Measurements from ENCODE around the gene ZNF354B. TPM values are rescaled to one million over a fixed set of nuclear protein-coding genes. Genes with fewer than 3 reads are reported as not detected.

Gene ZNF354B
- 17.7 TPM for total RNA-seq

GRCh38 chr5:178859625-178860521, at the start of gene ZNF354B:
Gene ZNF354B, plus strand, starts transcription at chr5:178859953. Its CDS starts 1,095 bp downstream, at chr5:178861048.
- DNase-seq (ENCODE audit: extremely low spot score in 2 of 2): peak in 1 of 2 donors; percentile 92
- peak in 1 of 2 donors; percentile 50 for TF ChIP-seq POLR2A (IDR thresholded peaks at IDR 0.05)
- TF ChIP-seq POLR2AphosphoS5 (IDR thresholded peaks at IDR 0.05; ENCODE audit: insufficient read depth in 1 of 2, low read depth in 1 of 2): peak; percentile 89 to 94
- TF ChIP-seq CTCF (IDR thresholded peaks at IDR 0.05): no peak
- Histone ChIP-seq H3K27me3 (no peaks in the 10 kb centered on the region), H3K9me3 (no peaks in the 10 kb centered on the region), H3K36me3 (peaks cover 0 to 15% of the 10 kb centered on the region in 2 donors), H3K4me3 (peak within 1 kb of the TSS; percentile 63 to 97), H3K27ac (peak within 1 kb of the TSS; percentile 78), H3K4me1 (peaks cover 35% of the 10 kb centered on the region)
- intact Hi-C loops (cut with DNase I): no loop called here

- peak in 1 of 2 donors; percentile 64 for DNase-seq (ENCODE audit: extremely low spot score in 2 of 2)
- Histone ChIP-seq H3K9me3 (no peaks in the 10 kb centered on the region), H3K27ac (no peak overlapping the region), H3K4me1 (no peaks in the 10 kb centered on the region), H3K4me3 (no peak overlapping the region), H3K36me3 (no peaks in the 10 kb centered on the region), H3K27me3 (no peaks in the 10 kb centered on the region)
- TF ChIP-seq POLR2AphosphoS5 (IDR thresholded peaks at IDR 0.05; ENCODE audit: insufficient read depth in 1 of 2, low read depth in 1 of 2): no peak
- intact Hi-C loops (cut with DNase I): no loop called here
These were observed 42.2 kb upstream of the ZNF354B start for GRCh38 chr5:178817506-178817905.

- intact Hi-C loops (cut with DNase I): no loop called here
- H3K4me1 ChIP-seq: no peaks in the 10 kb centered on the region
- no peaks in the 10 kb centered on the region for H3K9me3 ChIP-seq
- no peak overlapping the region for H3K4me3 ChIP-seq
- H3K27ac ChIP-seq: no peak overlapping the region
- peak in 1 of 2 donors; percentile 91 for DNase-seq (ENCODE audit: extremely low spot score in 2 of 2)
- H3K27me3 ChIP-seq: no peaks in the 10 kb centered on the region
- no peak for TF ChIP-seq CTCF (IDR thresholded peaks at IDR 0.05)
- TF ChIP-seq POLR2AphosphoS5 (IDR thresholded peaks at IDR 0.05; ENCODE audit: insufficient read depth in 1 of 2, low read depth in 1 of 2): no peak
- TF ChIP-seq POLR2A (IDR thresholded peaks at IDR 0.05): no peak
- H3K36me3 ChIP-seq: no peaks in the 10 kb centered on the region
These were observed 41.7 kb upstream of the ZNF354B start for GRCh38 chr5:178818094-178818493.

DNA sequence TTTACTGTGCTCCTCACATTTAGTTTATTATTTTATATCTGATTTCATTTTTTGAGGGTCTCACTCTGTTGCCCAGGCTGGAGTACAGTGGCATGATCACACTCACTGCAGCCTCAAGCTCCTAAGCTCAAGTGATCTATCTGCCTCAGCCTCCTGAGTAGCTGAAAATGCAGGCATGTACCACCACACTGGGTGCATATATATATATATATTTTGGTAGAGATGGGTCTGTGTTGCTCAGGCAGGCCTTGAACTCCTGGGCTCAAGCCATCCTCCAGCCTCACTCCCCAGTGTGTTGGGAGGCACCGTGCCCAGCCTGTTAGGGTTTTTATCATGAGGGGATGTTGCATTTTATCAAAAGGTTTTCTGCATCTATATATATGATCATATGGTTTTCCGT, 39.8 kb upstream of the ZNF354B start:
- Histone ChIP-seq H3K27me3 (no peaks in the 10 kb centered on the region), H3K27ac (no peak overlapping the region), H3K36me3 (no peaks in the 10 kb centered on the region), H3K4me1 (no peaks in the 10 kb centered on the region), H3K4me3 (no peak overlapping the region), H3K9me3 (no peaks in the 10 kb centered on the region)
- intact Hi-C loops (cut with DNase I): no loop called here
- peak in 1 of 2 donors; percentile 93 for DNase-seq (ENCODE audit: extremely low spot score in 2 of 2)
- TF ChIP-seq CTCF (IDR thresholded peaks at IDR 0.05): no peak
- no peak for TF ChIP-seq POLR2A (IDR thresholded peaks at IDR 0.05)
- TF ChIP-seq POLR2AphosphoS5 (IDR thresholded peaks at IDR 0.05; ENCODE audit: insufficient read depth in 1 of 2, low read depth in 1 of 2): no peak

- intact Hi-C loops (cut with DNase I): no loop called here
- DNase-seq (ENCODE audit: extremely low spot score in 2 of 2): no peak
- Histone ChIP-seq H3K9me3 (no peaks in the 10 kb centered on the region), H3K4me1 (no peaks in the 10 kb centered on the region), H3K27me3 (no peaks in the 10 kb centered on the region), H3K36me3 (no peaks in the 10 kb centered on the region), H3K4me3 (no peak overlapping the region), H3K27ac (no peak overlapping the region)
- no peak for TF ChIP-seq POLR2AphosphoS5 (IDR thresholded peaks at IDR 0.05; ENCODE audit: insufficient read depth in 1 of 2, low read depth in 1 of 2)
- TF ChIP-seq POLR2A (IDR thresholded peaks at IDR 0.05): no peak
- TF ChIP-seq CTCF (IDR thresholded peaks at IDR 0.05): no peak
These were observed 34.3 kb upstream of the ZNF354B start for GRCh38 chr5:178825444-178825843.
